Left lung (tissue), 10 donors: Measurements from ENCODE around the gene INKA1. TPM values are rescaled to one million over a fixed set of nuclear protein-coding genes. Genes with fewer than 3 reads are reported as not detected.
A peak's percentile ranks its signal among the peaks of the same experiment; 100 is the strongest.
"Not testable (repeated sequence)": the region's sequence is repeated elsewhere in the genome, so short reads cannot be mapped to it uniquely, and the experiment has no call there.

Experiments
- ATAC-seq: fragments of 200-7000 bp; cut with Tn5 transposase; one replicate; pipeline ENCODE4 v1.9.1; 2020; ENCODE audit warnings: moderate library complexity
- DNase-seq, 4 donors: peaks; one replicate each; pipeline ENCODE4 v3.0.0-alpha.2; 2013 to 2020
- H3K27ac ChIP-seq, 2 donors: fragments of 200-600 bp; sonication (generic) in 1 of 2; one replicate each; pipeline versions ENCODE4 v1.5.0 to v1.8.0; 2020 to 2021
- H3K27me3 ChIP-seq, 2 donors: fragments of 200-600 bp; sonication (generic) in 1 of 2; one replicate each; pipeline versions ENCODE4 v1.5.0 to v1.8.0; 2020 to 2021
- H3K36me3 ChIP-seq, 2 donors: fragments of 200-600 bp; sonication (generic) in 1 of 2; one replicate each; pipeline versions ENCODE4 v1.5.0 to v1.8.0; 2020 to 2021
- H3K4me1 ChIP-seq, 2 donors: fragments of 200-600 bp; one replicate each; pipeline ENCODE4 v1.8.0; 2021
- H3K4me3 ChIP-seq, 2 donors: fragments of 200-600 bp; sonication (generic) in 1 of 2; one replicate each; pipeline versions ENCODE4 v1.5.0 to v1.8.0; 2020 to 2021; ENCODE audit warnings: mild to moderate bottlenecking in 1 of 2
- H3K9me3 ChIP-seq, 2 donors: fragments of 200-600 bp; sonication (generic) in 1 of 2; one replicate each; pipeline versions ENCODE4 v1.5.0 to v1.8.0; 2020 to 2021
- CTCF ChIP-seq, 2 donors: fragments of 200-600 bp; sonication (generic) in 1 of 2; IDR thresholded peaks; one replicate each; pipeline versions ENCODE4 v1.5.0 to v1.8.0; 2021; ENCODE audit warnings: antibody characterized with exemption in 2 of 2
- intact Hi-C, 2 donors: fragments of 100-400 bp; cut with DNase I; formaldehyde crosslinking; loops; one replicate each; pipeline versions ENCODE4 v1.11.2 to v1.14.2; 2022
- polyA plus RNA-seq, 6 donors: library from polyadenylated mRNA; unstranded; fragments of 120-200 nt; gene quantifications; one replicate each; pipeline ENCODE4 v1.2.1, GENCODE V29; 2013; ENCODE audit not compliant: insufficient read length in 6 of 6
- total RNA-seq, 2 donors: library from RNA; stranded (reverse); fragmentation: NEBNext Ultra II Directional; extraction: Animal tissue kit (Norgen Biotek cat#: 25700); gene quantifications; one replicate each; pipeline ENCODE4 v1.2.1, GENCODE V29; 2021
- donor health status: DM: no; HTN: yes; CAD: no.
- donor health status: DM: no; HTN: no; CAD: no.

Gene INKA1
- total and polyA plus RNA-seq, 8 donors, result 3.7 to 18.9 (median 13.3) TPM

GRCh38 chr3:49806850-49807249, 3.8 kb downstream of the INKA1 start:
- H3K4me1 ChIP-seq, result peaks cover 30 to 57% of the 10 kb centered on the region in 2 donors
- no peaks in the 10 kb centered on the region for H3K27me3 ChIP-seq
- H3K27ac ChIP-seq, result peak overlapping the region; percentile 89 to 94
- intact Hi-C loops, result no loop called here
- no peak overlapping the region for H3K4me3 ChIP-seq
- H3K36me3 ChIP-seq, result peaks cover 0 to 34% of the 10 kb centered on the region in 2 donors
- no peak for ATAC-seq
- no peaks in the 10 kb centered on the region for H3K9me3 ChIP-seq
- no peak for DNase-seq
- no peak for TF ChIP-seq CTCF (IDR thresholded peaks at IDR 0.05)

- Histone ChIP-seq H3K4me3 (no peak overlapping the region), H3K9me3 (no peaks in the 10 kb centered on the region), H3K4me1 (peaks cover 34 to 64% of the 10 kb centered on the region in 2 donors), H3K36me3 (peaks cover 0 to 36% of the 10 kb centered on the region in 2 donors), H3K27ac (peak overlapping the region; percentile 48 to 94), H3K27me3 (no peaks in the 10 kb centered on the region)
- no peak for TF ChIP-seq CTCF (IDR thresholded peaks at IDR 0.05)
- DNase-seq (peak in 2 of 4 donors; percentile 62 to 81), ATAC-seq (no peak)
- intact Hi-C loops, result no loop called here
Measured at GRCh38 chr3:49807431-49808114, 4.5 kb downstream of the INKA1 start.

GRCh38 chr3:49812916-49813496, 9.9 kb downstream of the INKA1 start:
- Histone ChIP-seq H3K9me3 (no peaks in the 10 kb centered on the region), H3K4me3 (peak overlapping the region; percentile 32 to 49), H3K4me1 (peaks cover 12 to 36% of the 10 kb centered on the region in 2 donors), H3K27ac (peak overlapping the region; percentile 83 to 85), H3K27me3 (no peaks in the 10 kb centered on the region), H3K36me3 (peaks cover 0 to 36% of the 10 kb centered on the region in 2 donors)
- ATAC-seq (peak; percentile 89), DNase-seq (peak in 1 of 4 donors; percentile 71)
- no peak for TF ChIP-seq CTCF (IDR thresholded peaks at IDR 0.05)
- intact Hi-C loops, result no loop called here

GRCh38 chr3:49813497-49814174, 10.6 kb downstream of the INKA1 start, which contains the start of gene UBA7:
TSS of gene UBA7 (minus strand) at chr3:49813953. CDS start at chr3:49813787, 166 bp downstream.
- no peaks in the 10 kb centered on the region for H3K27me3 ChIP-seq
- H3K9me3 ChIP-seq, result no peaks in the 10 kb centered on the region
- peak; percentile 96 for ATAC-seq
- intact Hi-C loops, result no loop called here
- H3K36me3 ChIP-seq, result peaks cover 0 to 35% of the 10 kb centered on the region in 2 donors
- DNase-seq, result peak in 3 of 4 donors; percentile 57 to 82 (median 72)
- H3K27ac ChIP-seq, result peak within 1 kb of the TSS; percentile 83 to 85
- H3K4me3 ChIP-seq, result peak within 1 kb of the TSS; percentile 32 to 49
- TF ChIP-seq CTCF (IDR thresholded peaks at IDR 0.05), result no peak
- peaks cover 12 to 36% of the 10 kb centered on the region in 2 donors for H3K4me1 ChIP-seq

- DNase-seq, intact Hi-C loops, H3K4me3 ChIP-seq, H3K4me1 ChIP-seq, H3K27ac ChIP-seq, H3K36me3 ChIP-seq, H3K9me3 ChIP-seq, H3K27me3 ChIP-seq, ATAC-seq: not testable (repeated sequence)
Measured at GRCh38 chr3:49823131-49823530, 20.1 kb downstream of the INKA1 start.
